Measurements from ENCODE around the gene TNFAIP2.
A peak's percentile ranks its signal among the peaks of the same experiment; 100 is the strongest.

Gene TNFAIP2

DNA sequence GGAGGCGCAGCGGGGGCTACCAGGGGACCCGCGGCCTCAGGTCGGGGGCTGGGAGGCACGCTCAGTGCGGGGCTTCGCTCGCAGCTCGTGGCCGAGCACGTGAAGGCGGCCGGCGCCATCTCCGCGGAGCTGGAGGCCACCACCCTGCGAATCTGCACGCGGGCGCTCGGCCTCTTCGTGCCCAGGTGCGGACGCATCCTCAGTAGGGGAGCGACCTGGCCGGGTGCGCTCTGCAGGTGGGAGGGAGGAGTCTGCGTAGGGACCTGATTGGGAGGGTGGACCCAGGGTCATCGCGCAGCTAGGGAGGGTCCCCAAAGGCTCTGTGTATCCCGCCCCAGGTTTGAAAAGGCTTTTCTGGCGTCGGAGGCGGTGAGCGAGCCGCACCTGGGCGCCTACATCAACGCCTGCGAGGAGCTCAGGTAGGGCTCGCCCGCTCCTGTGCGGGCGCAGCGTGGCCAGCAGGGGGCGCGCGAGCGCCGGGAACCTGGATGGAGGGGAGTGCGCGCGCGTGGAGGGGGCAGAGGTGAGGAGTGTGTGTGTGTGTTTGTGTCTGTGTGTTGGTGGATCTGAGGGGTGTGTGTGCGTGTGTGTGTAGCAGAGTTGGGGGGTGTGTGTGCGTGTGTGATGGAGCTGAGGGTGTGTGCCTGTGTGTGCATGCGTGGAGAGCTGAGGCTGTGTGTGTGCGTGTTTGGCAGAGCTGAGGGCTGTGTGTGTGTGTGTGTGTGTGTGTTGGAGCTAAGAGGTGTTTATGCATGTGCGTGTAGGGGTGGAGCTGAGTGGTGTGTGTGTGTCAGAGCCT, 18.4 kb upstream of the TNFAIP2 start:
- TF ChIP-seq, protein P1, sequence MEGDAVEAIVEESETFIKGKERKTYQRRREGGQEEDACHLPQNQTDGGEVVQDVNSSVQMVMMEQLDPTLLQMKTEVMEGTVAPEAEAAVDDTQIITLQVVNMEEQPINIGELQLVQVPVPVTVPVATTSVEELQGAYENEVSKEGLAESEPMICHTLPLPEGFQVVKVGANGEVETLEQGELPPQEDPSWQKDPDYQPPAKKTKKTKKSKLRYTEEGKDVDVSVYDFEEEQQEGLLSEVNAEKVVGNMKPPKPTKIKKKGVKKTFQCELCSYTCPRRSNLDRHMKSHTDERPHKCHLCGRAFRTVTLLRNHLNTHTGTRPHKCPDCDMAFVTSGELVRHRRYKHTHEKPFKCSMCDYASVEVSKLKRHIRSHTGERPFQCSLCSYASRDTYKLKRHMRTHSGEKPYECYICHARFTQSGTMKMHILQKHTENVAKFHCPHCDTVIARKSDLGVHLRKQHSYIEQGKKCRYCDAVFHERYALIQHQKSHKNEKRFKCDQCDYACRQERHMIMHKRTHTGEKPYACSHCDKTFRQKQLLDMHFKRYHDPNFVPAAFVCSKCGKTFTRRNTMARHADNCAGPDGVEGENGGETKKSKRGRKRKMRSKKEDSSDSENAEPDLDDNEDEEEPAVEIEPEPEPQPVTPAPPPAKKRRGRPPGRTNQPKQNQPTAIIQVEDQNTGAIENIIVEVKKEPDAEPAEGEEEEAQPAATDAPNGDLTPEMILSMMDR (IDR thresholded peaks at IDR 0.05; ENCODE audit: borderline replicate concordance, insufficient read depth, low read depth, low read length): peak; percentile 99
- H3K4me3 ChIP-seq (ENCODE audit: low read depth, low read length): no peak overlapping the region

DNA sequence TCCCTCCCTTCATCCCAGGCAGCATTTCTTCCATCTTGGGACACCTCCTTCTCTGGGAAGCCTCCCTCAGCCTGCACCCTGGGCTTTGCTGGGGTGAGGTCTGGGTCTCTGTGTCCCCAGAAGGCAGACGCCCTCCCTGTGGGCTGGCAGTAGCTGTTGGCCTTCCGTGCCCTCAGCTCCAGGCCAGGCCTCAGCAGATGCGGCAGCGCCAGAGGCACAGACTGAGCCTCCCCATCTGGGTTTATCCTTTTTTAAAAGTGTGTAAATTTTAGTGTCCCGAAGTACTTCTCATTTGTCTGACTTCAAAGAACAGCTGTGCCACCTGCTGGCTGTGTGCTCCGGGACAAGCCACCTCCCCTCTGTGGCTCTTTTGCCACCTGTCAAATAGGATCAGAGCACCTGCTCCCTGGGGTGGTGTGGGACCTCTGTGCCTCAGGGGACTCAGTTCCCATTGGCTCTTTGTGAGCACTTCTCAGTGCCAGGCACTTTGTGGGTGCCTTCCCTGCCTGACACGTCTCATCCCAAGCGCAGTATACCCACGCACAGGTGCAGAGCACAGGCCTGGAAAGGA, 17.6 kb upstream of the TNFAIP2 start:
- no peak overlapping the region for H3K4me3 ChIP-seq (ENCODE audit: low read depth, low read length)
- TF ChIP-seq, protein P1 (IDR thresholded peaks at IDR 0.05; ENCODE audit: borderline replicate concordance, insufficient read depth, low read depth, low read length): peak; percentile 30; the same call in 1 of the 2 replicates

DNA sequence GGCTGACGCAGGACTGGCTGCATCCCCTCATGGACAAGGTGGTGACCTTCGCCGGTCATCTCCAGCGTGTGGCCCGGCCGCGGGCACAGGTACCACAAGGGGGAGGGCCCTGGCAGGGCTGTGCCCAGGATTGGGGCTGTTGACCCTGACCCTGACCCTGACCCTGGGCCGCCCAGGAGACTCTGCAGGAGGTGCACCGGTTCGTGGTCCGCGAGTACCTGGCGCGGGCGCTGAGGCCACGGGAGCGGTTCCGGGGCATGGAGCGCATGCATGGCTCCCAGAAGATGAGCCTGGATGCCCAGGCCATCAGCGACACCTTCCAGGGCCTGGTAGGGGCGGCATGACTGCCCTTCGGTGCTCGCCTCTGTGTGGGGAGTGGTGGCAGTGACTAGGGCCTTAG, 15.8 kb upstream of the TNFAIP2 start:
- TF ChIP-seq, protein P1 (IDR thresholded peaks at IDR 0.05; ENCODE audit: borderline replicate concordance, insufficient read depth, low read depth, low read length): no peak
- H3K4me3 ChIP-seq (ENCODE audit: low read depth, low read length): no peak overlapping the region

DNA sequence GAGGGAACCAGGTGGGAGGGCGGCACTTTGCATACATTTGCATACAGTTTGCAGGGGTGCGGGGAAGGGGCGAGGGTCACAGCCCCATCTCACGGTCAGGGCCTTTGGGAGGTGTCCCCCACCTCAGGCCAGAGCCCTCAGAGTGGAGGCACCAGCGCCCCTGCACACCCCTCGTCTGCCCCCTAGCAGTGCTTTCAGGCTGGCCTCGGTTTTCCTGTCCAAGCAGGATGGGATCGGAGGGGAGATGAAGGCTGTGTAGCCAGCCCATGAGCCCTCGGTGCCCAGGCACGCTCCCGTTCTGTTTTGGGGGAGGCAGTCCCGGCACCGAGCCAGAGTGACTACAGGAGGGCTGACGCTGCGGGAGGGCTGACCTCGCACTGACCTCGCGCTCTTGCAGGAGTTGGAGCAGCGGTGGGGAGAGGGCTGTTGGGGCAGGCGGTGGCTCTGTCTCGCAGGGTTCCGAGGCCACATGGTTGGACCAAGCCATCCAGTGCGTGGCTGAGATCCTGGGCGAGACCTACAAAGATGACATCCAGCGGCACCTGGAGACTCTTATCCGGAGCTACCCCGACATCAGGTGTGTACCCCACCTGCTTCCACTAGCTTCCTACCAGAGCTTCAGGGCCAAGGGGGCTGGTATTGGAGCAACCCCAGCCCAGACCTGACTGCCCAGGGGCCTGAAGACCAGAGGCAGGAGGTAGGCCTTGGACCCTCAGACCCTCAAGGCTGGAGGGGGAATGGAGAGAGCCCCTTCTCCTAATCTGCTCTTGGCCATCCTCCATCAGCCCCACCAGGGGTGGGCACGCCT, 15.1 kb upstream of the TNFAIP2 start:
- TF ChIP-seq, protein P1 (IDR thresholded peaks at IDR 0.05; ENCODE audit: borderline replicate concordance, insufficient read depth, low read depth, low read length): no peak
- H3K4me3 ChIP-seq (ENCODE audit: low read depth, low read length): no peak overlapping the region

DNA sequence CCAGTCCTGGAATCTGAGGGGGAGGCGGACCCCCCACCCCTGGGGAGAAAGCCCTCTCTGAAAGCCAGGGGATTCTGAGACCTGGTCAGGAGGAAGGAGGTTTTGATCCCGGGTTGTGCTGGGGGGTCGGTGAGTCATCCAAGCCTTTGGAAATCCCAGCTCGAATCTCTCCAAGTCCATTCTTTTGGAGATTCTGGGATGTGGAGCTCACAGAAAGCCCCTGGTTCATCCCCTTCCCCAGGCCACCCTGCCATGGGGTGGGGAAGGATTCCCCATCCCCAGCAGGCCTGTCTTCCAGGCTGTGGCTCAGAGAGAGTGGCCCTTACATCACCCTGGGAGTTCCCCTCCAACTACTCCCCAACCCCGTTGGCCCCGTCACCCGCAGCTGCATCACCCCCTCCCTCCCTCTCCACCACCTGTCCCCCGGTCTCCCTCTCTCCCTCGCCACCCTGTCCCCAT, 14.5 kb upstream of the TNFAIP2 start:
- no peak overlapping the region for H3K4me3 ChIP-seq (ENCODE audit: low read depth, low read length)
- TF ChIP-seq, protein P1 (IDR thresholded peaks at IDR 0.05; ENCODE audit: borderline replicate concordance, insufficient read depth, low read depth, low read length): no peak

DNA sequence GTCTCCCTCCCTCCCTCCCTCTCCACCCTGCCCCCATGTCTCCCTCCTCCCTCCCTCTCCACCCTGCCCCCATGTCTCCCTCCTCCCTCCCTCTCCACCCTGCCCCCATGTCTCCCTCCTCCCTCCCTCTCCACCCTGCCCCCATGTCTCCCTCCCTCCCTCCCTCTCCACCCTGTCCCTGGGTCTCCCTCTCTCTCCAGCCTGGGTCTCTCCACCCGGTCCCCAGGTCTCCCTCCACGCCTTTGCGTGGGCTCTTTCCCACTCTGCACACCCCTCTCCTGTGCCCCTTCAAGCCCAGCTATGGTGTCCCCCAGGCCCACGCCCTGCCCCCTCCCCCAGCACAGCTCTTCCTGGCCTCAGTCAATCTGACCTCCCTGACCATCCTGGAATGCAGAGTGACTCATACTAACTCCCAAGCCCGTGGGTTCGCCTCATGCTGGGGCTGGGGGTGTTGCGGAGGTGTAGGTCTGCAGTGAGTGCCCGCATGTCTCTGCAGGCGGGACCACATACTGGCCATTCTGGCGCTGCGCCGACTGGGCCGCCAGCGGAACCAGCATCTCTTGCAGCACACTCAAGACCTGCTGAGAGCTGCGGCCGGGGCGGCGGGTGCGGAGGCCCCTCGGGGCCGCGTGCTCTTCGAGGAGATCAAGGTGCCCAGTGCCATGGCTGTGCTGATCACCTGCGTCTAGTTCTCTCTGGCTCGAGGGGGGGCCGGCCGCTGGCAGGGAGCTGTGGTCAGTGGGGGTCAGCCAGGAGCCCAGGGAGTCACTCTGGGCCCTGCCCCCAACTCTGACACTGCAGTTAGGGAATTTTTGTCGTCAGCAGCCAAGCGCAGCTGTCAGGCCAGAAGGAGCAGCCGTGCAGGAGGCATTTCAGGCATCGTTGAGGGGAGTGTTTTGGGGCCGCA, 13.5 kb upstream of the TNFAIP2 start:
- no peak overlapping the region for H3K4me3 ChIP-seq (ENCODE audit: low read depth, low read length)
- TF ChIP-seq, protein P1 (IDR thresholded peaks at IDR 0.05; ENCODE audit: borderline replicate concordance, insufficient read depth, low read depth, low read length): no peak
